NAMALWA (cell line): ENCODE results near the gene NKX6-2.

Source experiments
- DNase-seq: peaks from one replicate; pipeline ENCODE4 v3.0.0-alpha.2; 2015; ENCODE audit warnings: low spot score

NKX6-2 gene

GRCh38 chr10:132737390-132738048 lies 48.4 kb downstream of the NKX6-2 start:
- no peak for DNase-seq

GRCh38 chr10:132735923-132736391 lies 50.0 kb downstream of the NKX6-2 start:
- no peak for DNase-seq

GRCh38 chr10:132735341-132735775 lies 50.6 kb downstream of the NKX6-2 start:
- no peak for DNase-seq

- no peak for DNase-seq
Measured at GRCh38 chr10:132733926-132734325, 52.0 kb downstream of the NKX6-2 start.
